HepG2 (cell line): Measurements from ENCODE around the gene MRPL50.

Experiments
- ASH2L ChIP-seq: fragments of 300-600, 200-600 bp; sonication (generic); IDR thresholded peaks from 2 replicates; pipeline ENCODE4 v1.7.0; 2017; ENCODE audit warnings: low read depth, mild to moderate bottlenecking, moderate library complexity, mixed read lengths, low read length; ENCODE audit not compliant: insufficient read length
- FOXP1 ChIP-seq, 2 experiments: fragments of 450-650 bp in 1 of 2; IDR thresholded peaks; 2 replicates each; pipeline ENCODE4 v1.6.1; 2017 to 2018; ENCODE audit warnings: antibody characterized with exemption in 1 of 2
- IKZF4 ChIP-seq: sonication (generic); formaldehyde crosslinking; IDR thresholded peaks from 2 replicates; pipeline ENCODE4 v1.5.1; 2020; ENCODE audit warnings: borderline replicate concordance, mild to moderate bottlenecking, low read depth, missing genetic modification reagents; ENCODE audit errors: not compliant biosample characterization
- TF ChIP-seq, protein P1 (sequence below): sonication (generic); formaldehyde crosslinking; IDR thresholded peaks from 2 replicates; pipeline ENCODE4 v1.5.0; 2020; ENCODE audit warnings: mild to moderate bottlenecking, missing genetic modification reagents, moderate library complexity

DNA sequence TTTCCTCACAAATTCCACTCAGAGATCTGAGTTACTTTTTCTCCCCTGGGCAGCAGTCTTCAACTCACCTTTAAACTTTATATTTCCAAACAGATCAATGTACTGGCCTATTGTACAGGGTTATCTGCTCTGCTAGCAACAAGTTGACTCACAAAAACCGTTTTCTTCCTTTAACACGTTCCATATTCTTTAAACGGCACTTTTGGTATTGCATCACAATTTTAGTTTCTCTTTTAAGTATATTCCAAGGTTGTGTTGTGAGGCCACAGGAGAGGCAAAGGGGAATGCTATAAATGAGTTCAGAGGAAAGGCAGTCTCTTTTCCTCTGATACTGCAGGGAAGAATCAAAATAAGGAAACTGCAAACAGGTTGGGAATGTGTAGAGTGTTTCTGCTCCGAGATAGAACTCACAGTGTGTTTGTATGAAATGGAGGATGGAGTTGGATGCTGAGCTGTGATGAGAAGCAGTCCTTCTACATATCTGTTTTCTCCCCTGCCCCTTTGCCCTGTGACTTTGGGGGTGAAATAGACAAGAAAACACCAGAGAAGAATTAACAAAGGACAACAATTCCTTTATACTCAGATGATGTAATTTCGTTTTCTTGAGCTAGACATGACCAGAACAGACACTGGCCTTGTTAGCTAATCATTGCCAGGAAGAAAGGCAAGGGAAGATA, 47.1 kb upstream of the MRPL50 start:
- TF ChIP-seq, protein P1, sequence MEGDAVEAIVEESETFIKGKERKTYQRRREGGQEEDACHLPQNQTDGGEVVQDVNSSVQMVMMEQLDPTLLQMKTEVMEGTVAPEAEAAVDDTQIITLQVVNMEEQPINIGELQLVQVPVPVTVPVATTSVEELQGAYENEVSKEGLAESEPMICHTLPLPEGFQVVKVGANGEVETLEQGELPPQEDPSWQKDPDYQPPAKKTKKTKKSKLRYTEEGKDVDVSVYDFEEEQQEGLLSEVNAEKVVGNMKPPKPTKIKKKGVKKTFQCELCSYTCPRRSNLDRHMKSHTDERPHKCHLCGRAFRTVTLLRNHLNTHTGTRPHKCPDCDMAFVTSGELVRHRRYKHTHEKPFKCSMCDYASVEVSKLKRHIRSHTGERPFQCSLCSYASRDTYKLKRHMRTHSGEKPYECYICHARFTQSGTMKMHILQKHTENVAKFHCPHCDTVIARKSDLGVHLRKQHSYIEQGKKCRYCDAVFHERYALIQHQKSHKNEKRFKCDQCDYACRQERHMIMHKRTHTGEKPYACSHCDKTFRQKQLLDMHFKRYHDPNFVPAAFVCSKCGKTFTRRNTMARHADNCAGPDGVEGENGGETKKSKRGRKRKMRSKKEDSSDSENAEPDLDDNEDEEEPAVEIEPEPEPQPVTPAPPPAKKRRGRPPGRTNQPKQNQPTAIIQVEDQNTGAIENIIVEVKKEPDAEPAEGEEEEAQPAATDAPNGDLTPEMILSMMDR = no peak
- no peak for TF ChIP-seq FOXP1 (IDR thresholded peaks at IDR 0.05)
- peak; percentile 57 for TF ChIP-seq FOXP1 (CRISPR knock-in tag; IDR thresholded peaks at IDR 0.05)
- no peak for TF ChIP-seq IKZF4 (CRISPR knock-in tag)
- TF ChIP-seq ASH2L = peak; percentile 94
